Nephron (organoid): Measurements from ENCODE around the gene TMEM33.

Experiments used
- H3K27ac Mint-ChIP-seq, 3 experiments: 2 replicates each; pipeline ENCODE4 v1.8.0; 2020; ENCODE audit warnings: mixed read lengths in 3 of 3, mild to moderate bottlenecking in 2 of 3, moderate library complexity in 1 of 3
- H3K27me3 Mint-ChIP-seq: 2 replicates; pipeline ENCODE4 v1.8.0; 2021; ENCODE audit warnings: low read depth, mild to moderate bottlenecking, moderate library complexity, mixed read lengths
- H3K36me3 Mint-ChIP-seq: 2 replicates; pipeline ENCODE4 v1.8.0; 2020; ENCODE audit warnings: low read depth, mixed read lengths
- H3K4me1 Mint-ChIP-seq: 2 replicates; pipeline ENCODE4 v1.8.0; 2020; ENCODE audit warnings: mixed read lengths
- H3K4me3 Mint-ChIP-seq, 3 experiments: 2 replicates each; pipeline ENCODE4 v1.8.0; 2020; ENCODE audit warnings: mild to moderate bottlenecking in 3 of 3, mixed read lengths in 3 of 3, moderate library complexity in 2 of 3
- H3K9me3 Mint-ChIP-seq: 2 replicates; pipeline ENCODE4 v1.8.0; 2020; ENCODE audit warnings: mixed read lengths
- CTCF ChIP-seq, 3 experiments: fragments of 200-600 bp; sonication (generic); IDR thresholded peaks; one replicate each; pipeline ENCODE4 v1.5.0; 2021; ENCODE audit warnings: antibody characterized with exemption in 3 of 3; ENCODE audit not compliant: unreplicated experiment in 3 of 3

The TMEM33 gene

DNA sequence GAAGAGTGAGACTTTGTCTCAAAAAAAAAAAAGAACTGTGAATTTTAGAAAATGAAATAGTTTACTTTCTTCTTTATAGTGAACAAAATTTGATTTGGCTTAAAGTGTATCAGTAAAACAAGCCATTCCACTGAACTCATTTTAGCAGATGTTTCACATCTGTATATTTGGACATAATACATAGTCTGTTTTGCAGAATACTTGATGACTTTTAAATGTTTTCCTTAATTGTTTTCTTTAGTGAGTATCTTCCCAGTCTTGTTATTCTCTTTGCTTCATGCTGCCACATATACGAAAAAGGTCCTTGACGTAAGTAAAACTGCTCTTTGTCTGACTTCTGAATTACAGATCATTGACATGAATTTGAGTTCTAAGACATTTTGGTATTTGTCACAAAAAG is 8.3 kb downstream of the TMEM33 start:
- H3K4me1 Mint-ChIP-seq = peaks cover 3% of the 10 kb centered on the region
- H3K4me3 Mint-ChIP-seq = no peak overlapping the region
- H3K27me3 Mint-ChIP-seq = no peaks in the 10 kb centered on the region
- H3K9me3 Mint-ChIP-seq = no peaks in the 10 kb centered on the region
- H3K27ac Mint-ChIP-seq = no peak overlapping the region
- TF ChIP-seq CTCF (IDR thresholded peaks at IDR 0.05; ENCODE audit: unreplicated experiment in 3 of 3) = no peak
- H3K36me3 Mint-ChIP-seq = peaks cover 35% of the 10 kb centered on the region

DNA sequence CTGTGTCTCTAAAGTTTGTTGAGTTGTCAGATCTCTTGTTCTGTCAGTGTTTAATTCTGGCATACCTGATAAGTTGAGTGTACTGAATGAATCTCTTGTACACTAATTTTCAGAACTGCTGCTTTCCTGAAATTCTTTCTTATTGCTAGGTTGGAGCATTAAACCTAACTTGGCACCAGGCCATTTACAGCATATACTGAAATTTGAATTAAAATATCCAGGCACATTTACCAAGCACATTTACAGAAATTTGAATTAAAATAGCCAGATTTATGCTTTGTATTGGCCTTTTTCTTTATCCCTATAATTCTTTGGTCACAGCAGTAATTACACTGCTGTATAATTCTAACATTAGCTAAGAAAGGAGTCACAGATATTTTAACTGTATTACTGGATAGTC is 8.9 kb downstream of the TMEM33 start:
- no peaks in the 10 kb centered on the region for H3K27me3 Mint-ChIP-seq
- TF ChIP-seq CTCF (IDR thresholded peaks at IDR 0.05; ENCODE audit: unreplicated experiment in 3 of 3) = no peak
- no peak overlapping the region for H3K4me3 Mint-ChIP-seq
- no peak overlapping the region for H3K27ac Mint-ChIP-seq
- no peaks in the 10 kb centered on the region for H3K4me1 Mint-ChIP-seq
- no peaks in the 10 kb centered on the region for H3K9me3 Mint-ChIP-seq
- peaks cover 35% of the 10 kb centered on the region for H3K36me3 Mint-ChIP-seq

GRCh38 chr4:41949531-41949930 is 14.3 kb downstream of the TMEM33 start:
- Mint-ChIP-seq H3K36me3 (peaks cover 50% of the 10 kb centered on the region), H3K27ac (no peak overlapping the region), H3K4me1 (no peaks in the 10 kb centered on the region), H3K27me3 (no peaks in the 10 kb centered on the region), H3K9me3 (no peaks in the 10 kb centered on the region), H3K4me3 (no peak overlapping the region)
- no peak for TF ChIP-seq CTCF (IDR thresholded peaks at IDR 0.05; ENCODE audit: unreplicated experiment in 3 of 3)

- no peak overlapping the region for H3K4me3 Mint-ChIP-seq
- H3K27me3 Mint-ChIP-seq = no peaks in the 10 kb centered on the region
- H3K36me3 Mint-ChIP-seq = peaks cover 17% of the 10 kb centered on the region
- no peaks in the 10 kb centered on the region for H3K4me1 Mint-ChIP-seq
- TF ChIP-seq CTCF (IDR thresholded peaks at IDR 0.05; ENCODE audit: unreplicated experiment in 3 of 3) = peak; percentile 38 to 52 (median 44)
- no peak overlapping the region for H3K27ac Mint-ChIP-seq
- no peaks in the 10 kb centered on the region for H3K9me3 Mint-ChIP-seq
Observed at GRCh38 chr4:41957634-41958033, 22.4 kb downstream of the TMEM33 start.

GRCh38 chr4:41963105-41963504 is 27.9 kb downstream of the TMEM33 start:
- Mint-ChIP-seq H3K27me3 (no peaks in the 10 kb centered on the region), H3K9me3 (peaks cover 8% of the 10 kb centered on the region), H3K27ac (no peak overlapping the region), H3K4me1 (no peaks in the 10 kb centered on the region), H3K4me3 (no peak overlapping the region), H3K36me3 (peaks cover under 1% of the 10 kb centered on the region)
- TF ChIP-seq CTCF (IDR thresholded peaks at IDR 0.05; ENCODE audit: unreplicated experiment in 3 of 3) = peak; percentile 16 to 42 (median 34)

- H3K4me1 Mint-ChIP-seq = no peaks in the 10 kb centered on the region
- H3K27ac Mint-ChIP-seq = no peak overlapping the region
- no peak overlapping the region for H3K4me3 Mint-ChIP-seq
- H3K36me3 Mint-ChIP-seq = peaks cover 3% of the 10 kb centered on the region
- no peaks in the 10 kb centered on the region for H3K27me3 Mint-ChIP-seq
- H3K9me3 Mint-ChIP-seq = peaks cover 10% of the 10 kb centered on the region
- TF ChIP-seq CTCF (IDR thresholded peaks at IDR 0.05; ENCODE audit: unreplicated experiment in 3 of 3) = no peak
Observed at GRCh38 chr4:41964401-41964800, 29.2 kb downstream of the TMEM33 start.
